GM18858 (cell line): ENCODE results near the gene SH3D21.

Source experiments
- ATAC-seq: cut with Tn5 transposase; IDR thresholded peaks from one replicate; pipeline ENCODE4 v1.9.1; 2021; ENCODE audit not compliant: unreplicated experiment

Gene SH3D21

GRCh38 chr1:36303244-36303643, 2.9 kb upstream of the SH3D21 start:
- ATAC-seq = no peak

- ATAC-seq = no peak
These were observed 2.4 kb upstream of the SH3D21 start for GRCh38 chr1:36303650-36304360.

- no peak for ATAC-seq
These were observed 1.6 kb upstream of the SH3D21 start for GRCh38 chr1:36304521-36304920.

GRCh38 chr1:36304970-36305914, 926 bp upstream of the SH3D21 start:
- ATAC-seq = no peak

GRCh38 chr1:36305915-36306209, 306 bp upstream of the SH3D21 start:
- no peak for ATAC-seq

GRCh38 chr1:36306902-36307456, 811 bp downstream of the SH3D21 start:
- peak; percentile 95 for ATAC-seq

- no peak for ATAC-seq
These were observed 1.6 kb downstream of the SH3D21 start for GRCh38 chr1:36307601-36308330.

GRCh38 chr1:36309397-36309796, 3.2 kb downstream of the SH3D21 start:
- no peak for ATAC-seq

GRCh38 chr1:36320291-36320761, 14.2 kb downstream of the SH3D21 start:
- no peak for ATAC-seq

GRCh38 chr1:36320767-36321118, 14.6 kb downstream of the SH3D21 start:
- ATAC-seq = no peak

GRCh38 chr1:36321119-36321951, 15.2 kb downstream of the SH3D21 start:
- ATAC-seq = no peak

- ATAC-seq = no peak
These were observed 16.0 kb downstream of the SH3D21 start for GRCh38 chr1:36322041-36322785.

GRCh38 chr1:36322786-36323635, 16.8 kb downstream of the SH3D21 start:
- ATAC-seq = no peak

GRCh38 chr1:36323636-36324352, 17.6 kb downstream of the SH3D21 start, which contains the start of gene EVA1B:
TSS of gene EVA1B (minus strand) at chr1:36323645. CDS start at chr1:36323037, 608 bp downstream.
- no peak for ATAC-seq

- ATAC-seq = no peak
These were observed 18.2 kb downstream of the SH3D21 start for GRCh38 chr1:36324353-36324703.

GRCh38 chr1:36326499-36326898, 20.3 kb downstream of the SH3D21 start:
- ATAC-seq = no peak

- ATAC-seq = no peak
These were observed 21.4 kb downstream of the SH3D21 start for GRCh38 chr1:36327421-36328087.

GRCh38 chr1:36328088-36328480, 21.9 kb downstream of the SH3D21 start:
- ATAC-seq = no peak
